GM18511 (cell line): ENCODE measurements around the gene MAPKBP1.

ENCODE experiments used
- ATAC-seq: cut with Tn5 transposase; IDR thresholded peaks from one replicate; pipeline ENCODE4 v1.9.1; 2021; ENCODE audit warnings: mild to moderate bottlenecking, moderate library complexity; ENCODE audit not compliant: unreplicated experiment

Gene MAPKBP1

DNA sequence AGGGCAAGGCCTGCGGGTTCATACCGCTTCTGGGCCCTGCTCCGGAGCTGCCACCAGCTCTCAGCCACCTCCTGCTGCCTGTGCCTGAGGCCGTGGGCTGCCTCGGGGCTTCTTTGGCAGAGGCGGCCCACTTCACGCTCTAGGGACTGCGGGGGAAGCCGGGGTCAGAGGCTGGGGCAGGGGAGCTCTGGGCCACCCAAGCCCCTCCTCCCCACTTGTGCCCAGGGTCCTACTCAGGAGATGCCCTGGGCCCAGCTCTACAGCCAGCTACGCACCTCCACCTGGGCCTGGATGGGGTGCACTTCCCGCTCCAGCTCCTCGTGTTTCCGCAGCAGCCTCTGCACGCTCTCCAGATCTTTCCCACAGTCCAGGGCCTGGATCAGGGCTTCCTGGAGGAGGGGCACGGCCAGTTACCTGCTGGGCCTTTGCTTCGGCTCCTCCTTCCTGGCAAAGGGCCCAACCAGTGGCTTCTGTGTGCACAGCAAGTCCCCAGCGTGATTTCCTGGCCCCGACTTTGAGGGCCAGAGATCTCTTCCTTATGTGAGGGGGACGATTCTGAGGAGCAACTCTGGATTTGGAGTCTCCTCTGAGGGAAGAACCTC lies 88.3 kb downstream of the MAPKBP1 start:
- no peak for ATAC-seq

- no peak for ATAC-seq
Measured at GRCh38 chr15:41865490-41866055, 91.3 kb downstream of the MAPKBP1 start.

DNA sequence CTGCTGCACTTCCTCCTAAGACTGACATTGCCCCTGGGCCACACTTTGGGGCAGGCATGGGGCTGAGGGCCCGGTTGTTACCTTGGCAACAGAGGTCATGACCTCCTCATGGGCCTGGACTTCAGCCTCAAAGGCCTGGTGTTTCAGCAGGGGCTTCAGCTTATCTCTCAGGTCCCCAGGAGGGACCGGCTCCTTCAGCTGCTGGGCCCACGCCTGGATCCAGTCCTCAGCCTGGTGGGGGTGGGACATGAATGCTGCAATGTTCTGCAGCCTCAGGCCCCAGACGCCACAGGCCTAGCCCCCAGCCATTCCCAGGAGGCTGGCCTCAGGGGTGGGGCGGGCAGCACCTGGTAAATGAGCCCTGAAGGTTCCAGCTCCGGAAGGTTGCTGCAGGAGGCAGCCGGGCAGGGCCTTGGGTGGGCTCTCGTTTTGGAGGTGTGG lies 92.0 kb downstream of the MAPKBP1 start:
- no peak for ATAC-seq

DNA sequence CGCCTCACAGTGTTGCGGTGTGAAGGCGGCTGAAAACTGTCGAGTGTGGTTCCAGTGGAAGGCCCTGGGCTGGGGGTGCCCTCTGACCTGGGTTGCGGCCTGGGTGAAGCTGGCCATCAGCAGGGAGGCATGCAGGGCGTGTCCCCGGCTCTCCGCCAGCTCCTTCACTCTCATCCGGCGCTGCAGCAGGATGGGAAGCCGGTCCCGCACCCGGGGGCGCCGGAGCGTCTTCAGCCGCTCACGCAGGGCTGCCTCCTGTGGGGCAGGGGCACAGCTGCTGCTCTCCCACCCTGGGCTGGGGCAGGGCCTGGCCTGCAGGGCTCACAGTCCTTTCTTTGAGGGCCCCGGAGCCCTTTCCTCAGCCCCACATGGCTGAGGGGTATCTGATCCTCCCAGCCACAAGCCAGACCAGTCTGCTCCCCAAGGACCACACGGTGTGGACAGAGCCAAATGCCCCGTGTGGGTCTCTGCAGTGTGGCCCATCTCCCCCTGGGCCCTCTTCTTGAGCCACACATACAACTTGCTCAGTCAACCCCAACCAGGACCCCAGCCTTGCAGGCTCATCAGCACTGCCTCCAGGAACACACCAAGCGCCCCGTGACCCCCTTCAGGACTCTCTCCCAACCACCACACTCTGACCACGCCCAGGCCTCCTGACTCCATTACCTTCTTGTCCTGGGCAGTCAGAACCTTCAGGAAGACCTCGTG lies 92.7 kb downstream of the MAPKBP1 start:
- no peak for ATAC-seq

DNA sequence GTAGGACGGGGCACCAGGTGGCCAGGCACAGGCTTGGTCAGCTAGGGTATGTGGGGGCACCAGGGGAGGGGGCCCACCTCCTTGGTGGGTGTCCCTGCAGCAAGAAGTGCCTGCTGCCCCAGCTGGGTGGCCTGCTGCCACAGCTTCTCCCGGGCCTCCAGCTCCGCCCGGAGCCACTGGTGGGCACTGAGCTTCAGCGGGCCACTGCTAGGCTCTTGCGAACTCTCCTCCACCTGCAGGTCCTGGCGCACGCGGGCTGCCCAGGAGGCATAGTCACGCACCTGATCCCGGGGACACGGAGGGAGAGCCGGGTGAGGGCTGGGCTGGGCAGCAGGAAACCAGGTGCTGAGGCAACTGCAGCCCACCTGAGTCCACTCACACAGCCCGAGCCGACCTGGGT lies 94.0 kb downstream of the MAPKBP1 start:
- no peak for ATAC-seq

GRCh38 chr15:41869770-41870688 lies 95.7 kb downstream of the MAPKBP1 start:
- no peak for ATAC-seq

DNA sequence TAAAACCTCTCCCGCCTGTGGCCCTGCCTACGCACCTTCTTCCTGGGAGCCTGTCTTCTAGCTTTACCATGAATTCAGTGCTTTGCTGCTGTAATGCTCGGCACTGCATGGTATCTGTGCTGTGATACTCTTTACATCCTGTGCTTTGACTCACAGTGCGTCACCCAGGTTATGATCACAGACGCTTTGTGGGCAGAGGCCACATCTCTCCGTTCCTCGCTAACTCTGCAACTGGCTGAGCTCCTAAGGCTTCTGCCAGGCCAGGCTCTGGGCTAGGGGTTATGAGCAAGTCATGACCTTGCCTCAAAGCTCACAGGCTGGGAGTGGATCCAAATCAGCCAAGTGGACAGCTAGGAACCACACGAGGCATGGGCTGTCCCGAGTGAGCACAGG lies 96.4 kb downstream of the MAPKBP1 start:
- ATAC-seq: no peak

DNA sequence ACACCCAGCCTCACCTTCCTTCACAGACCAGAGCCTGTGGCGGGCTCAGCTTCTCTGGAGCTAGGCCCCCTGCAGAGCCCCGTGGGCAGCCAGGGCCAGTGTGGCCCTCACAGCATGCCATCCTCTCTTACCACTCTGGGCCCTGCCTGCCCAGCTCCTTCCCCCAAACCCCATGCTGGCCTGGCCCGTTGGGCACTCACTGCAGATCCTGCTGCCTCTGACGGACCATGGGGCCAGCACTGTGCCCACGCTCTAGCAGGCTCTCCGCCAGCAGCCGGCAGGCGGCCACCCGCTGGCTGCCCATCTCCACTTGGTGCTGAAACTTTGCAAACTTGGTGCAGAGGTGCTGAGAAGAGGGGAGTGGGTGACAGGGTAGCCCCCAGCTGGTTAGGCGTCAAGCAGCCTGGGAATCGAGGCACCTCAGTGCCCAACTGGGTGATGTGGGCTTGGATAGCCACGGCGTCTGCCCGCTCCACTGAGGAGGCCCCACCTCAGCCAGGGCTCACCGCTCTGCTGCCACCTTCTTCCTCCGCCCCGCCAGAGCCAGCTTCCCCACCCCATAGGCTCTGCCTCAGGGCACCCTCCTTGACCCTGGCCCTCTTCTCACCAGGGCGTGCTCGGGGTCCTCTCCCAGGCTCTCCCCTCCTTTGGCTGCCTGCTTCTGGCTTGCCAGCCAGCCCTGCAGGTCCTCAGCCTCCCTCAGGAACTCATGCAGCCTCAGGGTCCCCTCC lies 97.1 kb downstream of the MAPKBP1 start:
- ATAC-seq: no peak

DNA sequence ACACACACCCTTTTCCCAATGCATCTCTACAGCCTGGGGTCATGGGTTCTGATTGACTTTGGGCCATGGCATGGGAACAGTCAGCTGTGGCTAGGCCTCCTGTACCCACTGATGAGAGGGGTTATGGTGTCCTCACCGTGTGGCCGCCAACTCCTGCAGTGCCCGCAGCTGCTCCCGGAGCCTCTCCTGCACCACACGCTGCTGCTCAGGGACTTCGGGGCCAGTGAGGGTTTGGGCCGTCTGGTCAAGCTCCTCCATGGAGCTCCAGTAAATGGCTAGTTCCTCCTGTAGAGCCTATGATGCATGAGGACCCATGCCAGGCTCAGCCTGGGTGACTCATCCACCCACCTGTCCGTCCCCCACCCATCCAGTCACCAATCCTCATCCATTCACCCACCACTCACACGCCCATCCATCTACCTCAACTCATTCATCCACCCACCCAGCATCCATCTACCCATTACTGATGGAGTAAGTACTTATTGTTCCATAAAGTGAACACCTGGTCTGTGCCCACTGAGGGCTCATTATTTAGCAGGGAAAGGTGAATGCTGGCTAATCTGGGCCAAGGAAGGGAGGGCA lies 98.0 kb downstream of the MAPKBP1 start:
- ATAC-seq: no peak

DNA sequence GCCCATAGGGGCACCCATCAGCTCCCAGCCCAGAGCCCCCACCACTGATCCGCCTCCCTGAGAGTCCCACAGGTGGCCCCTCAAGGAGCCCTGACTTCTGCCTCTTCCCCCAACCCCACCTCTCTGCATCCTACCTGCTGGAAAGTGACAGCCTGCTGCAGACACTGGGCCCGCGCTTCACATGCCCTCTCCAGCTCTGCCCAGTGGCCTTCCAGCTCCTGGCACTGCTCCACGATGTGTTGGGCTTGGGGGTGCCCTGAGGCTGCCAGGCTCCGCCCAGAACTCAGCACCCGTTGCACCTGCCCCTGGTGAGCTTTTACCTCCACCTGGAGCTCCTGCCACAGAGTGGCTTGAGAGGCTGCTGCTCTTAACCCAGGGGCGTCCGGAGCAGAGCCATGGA lies 99.4 kb downstream of the MAPKBP1 start:
- no peak for ATAC-seq

DNA sequence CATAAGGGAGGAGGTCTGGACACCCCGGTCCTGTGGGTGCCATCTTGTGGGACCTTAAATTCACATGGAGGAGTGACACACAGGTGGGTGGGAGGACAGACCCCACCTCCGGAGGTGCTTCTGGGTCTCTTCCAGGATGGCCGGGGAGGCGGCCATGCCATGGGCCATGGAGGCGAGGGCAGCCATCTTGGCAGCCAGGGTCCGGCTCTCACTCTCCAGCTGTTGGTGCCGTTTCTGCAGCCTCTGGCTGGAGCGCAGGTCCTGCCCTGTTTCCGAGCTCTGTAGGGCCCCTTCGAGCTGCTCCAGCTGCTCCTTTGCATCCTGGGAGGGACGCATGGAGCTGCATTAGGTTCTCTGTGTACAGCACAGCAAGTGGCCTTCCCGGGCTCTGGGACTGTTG lies 100.5 kb downstream of the MAPKBP1 start:
- ATAC-seq: no peak

GRCh38 chr15:41876007-41876406 lies 101.7 kb downstream of the MAPKBP1 start:
- ATAC-seq: no peak

DNA sequence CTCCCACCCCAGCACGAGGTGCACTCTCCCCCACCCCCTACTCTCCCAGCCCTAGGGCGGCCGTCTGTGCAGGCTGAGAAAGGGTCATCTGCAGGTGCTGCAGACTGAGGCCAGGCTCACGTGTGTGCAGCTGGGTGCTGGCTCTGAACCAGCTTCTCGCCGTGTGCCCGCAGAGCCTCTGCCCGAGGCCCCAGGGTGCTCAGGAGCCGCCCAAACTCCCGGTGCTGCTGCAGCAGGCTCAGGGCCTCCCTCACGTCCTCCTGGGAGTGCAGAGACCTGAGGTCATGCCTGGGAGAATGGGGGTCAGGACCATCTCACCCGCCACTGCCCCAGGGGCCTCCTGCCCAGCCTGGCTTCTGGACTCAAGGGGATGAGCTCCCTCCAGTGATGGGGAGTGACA lies 102.4 kb downstream of the MAPKBP1 start:
- ATAC-seq: no peak
